Effector memory CD8-positive, alpha-beta T cell (primary cell): ENCODE measurements around the gene HUS1.

Experiments
- ATAC-seq: fragments of 150-1000 bp; cut with Tn5 transposase; replicated peaks from 2 replicates; pipeline ENCODE4 v1.10.0; 2021; ENCODE audit warnings: mild to moderate bottlenecking, moderate library complexity
- DNase-seq, 3 experiments: peaks; one replicate each; pipeline ENCODE4 v3.0.0; 2021
- H3K27ac Mint-ChIP-seq, 2 donors: one replicate each; pipeline ENCODE4 v1.8.0; 2022; ENCODE audit warnings: mild to moderate bottlenecking in 2 of 2, mixed read lengths in 2 of 2, moderate library complexity in 2 of 2
- H3K27me3 Mint-ChIP-seq, 2 donors: one replicate each; pipeline ENCODE4 v1.8.0; 2022; ENCODE audit warnings: mixed read lengths in 2 of 2
- H3K36me3 Mint-ChIP-seq: one replicate; pipeline ENCODE4 v1.8.0; 2022; ENCODE audit warnings: mild to moderate bottlenecking, moderate library complexity, mixed read lengths; ENCODE audit not compliant: insufficient read depth
- H3K4me1 Mint-ChIP-seq, 2 donors: one replicate each; pipeline ENCODE4 v1.8.0; 2022; ENCODE audit warnings: low read depth in 2 of 2, mixed read lengths in 2 of 2
- H3K4me3 Mint-ChIP-seq, 2 donors: one replicate each; pipeline ENCODE4 v1.8.0; 2022; ENCODE audit warnings: mild to moderate bottlenecking in 2 of 2, mixed read lengths in 2 of 2, moderate library complexity in 2 of 2
- H3K9me3 Mint-ChIP-seq, 2 donors: one replicate each; pipeline ENCODE4 v1.8.0; 2022; ENCODE audit warnings: mixed read lengths in 2 of 2

Gene HUS1

DNA sequence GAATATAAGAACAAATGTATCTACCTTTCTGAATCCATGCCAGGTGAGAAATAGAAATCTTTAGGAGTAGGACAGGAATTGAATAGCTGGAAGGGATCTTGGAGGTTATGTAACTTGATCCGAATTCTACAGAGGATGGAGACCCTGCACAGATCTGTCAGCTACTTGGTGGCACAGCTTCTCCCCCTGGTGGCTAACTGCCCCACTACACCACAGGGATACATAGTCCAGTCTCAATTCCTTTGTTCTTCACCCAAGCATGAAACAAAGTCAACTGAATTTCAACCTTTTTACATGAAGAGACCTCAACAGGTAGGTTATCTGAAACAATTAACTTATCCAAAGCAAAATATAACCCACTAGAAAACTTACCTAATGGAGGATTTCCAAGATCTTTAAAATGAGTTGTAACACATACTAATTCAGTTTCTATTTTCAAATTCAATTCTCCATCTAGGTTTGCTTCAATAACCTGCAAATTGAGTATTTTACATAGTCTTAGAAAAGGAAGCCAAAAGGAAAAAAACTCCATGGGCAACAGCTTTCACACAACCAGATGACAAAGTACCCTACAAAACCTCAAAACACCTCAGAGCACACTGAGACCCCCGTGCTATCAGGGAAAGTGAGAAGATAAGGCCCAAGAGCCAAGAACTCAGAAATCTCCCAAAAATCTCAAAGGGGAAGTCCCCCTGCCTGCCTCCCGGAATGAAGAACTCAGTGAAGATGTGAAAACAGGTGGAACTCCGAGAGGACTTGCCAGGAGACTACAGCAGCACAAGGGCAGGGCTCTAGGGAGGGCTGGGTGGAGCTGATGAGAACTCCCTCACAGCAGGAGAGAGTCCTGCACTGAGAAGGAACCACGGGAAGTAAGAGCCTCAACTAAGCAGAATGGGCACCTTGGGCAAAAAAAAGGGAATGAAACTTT lies 10.3 kb downstream of the HUS1 start:
- DNase-seq = peak; percentile 37 to 41 (median 38)
- Mint-ChIP-seq H3K4me1 (peaks cover 27 to 36% of the 10 kb centered on the region in 2 donors), H3K36me3 (peaks cover 73% of the 10 kb centered on the region), H3K4me3 (no peak overlapping the region), H3K9me3 (no peaks in the 10 kb centered on the region), H3K27ac (peak overlapping the region; percentile 7 to 39), H3K27me3 (no peaks in the 10 kb centered on the region)
- peak; percentile 70 for ATAC-seq

DNA sequence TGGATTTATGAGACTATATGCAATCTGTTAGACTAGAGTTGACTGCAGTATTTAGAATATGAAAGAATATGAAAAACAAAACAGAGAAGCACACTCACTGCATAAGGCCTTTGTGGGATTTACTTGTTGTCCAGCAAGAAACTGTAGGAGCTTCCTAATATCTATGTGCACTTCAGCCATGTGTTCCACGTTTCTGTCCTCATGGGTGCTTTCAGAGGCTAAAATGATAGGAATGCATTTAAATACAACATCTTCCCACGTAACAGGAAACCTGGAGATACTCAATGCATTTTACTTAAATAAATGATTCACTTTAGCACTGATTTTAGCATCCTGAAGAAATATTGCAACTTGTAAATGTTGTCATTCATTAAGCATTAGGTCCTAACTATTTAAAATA lies 11.7 kb downstream of the HUS1 start:
- Mint-ChIP-seq H3K36me3 (peaks cover 78% of the 10 kb centered on the region), H3K27me3 (no peaks in the 10 kb centered on the region), H3K4me1 (peaks cover 23 to 31% of the 10 kb centered on the region in 2 donors), H3K4me3 (no peak overlapping the region), H3K27ac (peak overlapping the region in 1 of 2 donors; percentile 4), H3K9me3 (no peaks in the 10 kb centered on the region)
- no peak for DNase-seq
- no peak for ATAC-seq

DNA sequence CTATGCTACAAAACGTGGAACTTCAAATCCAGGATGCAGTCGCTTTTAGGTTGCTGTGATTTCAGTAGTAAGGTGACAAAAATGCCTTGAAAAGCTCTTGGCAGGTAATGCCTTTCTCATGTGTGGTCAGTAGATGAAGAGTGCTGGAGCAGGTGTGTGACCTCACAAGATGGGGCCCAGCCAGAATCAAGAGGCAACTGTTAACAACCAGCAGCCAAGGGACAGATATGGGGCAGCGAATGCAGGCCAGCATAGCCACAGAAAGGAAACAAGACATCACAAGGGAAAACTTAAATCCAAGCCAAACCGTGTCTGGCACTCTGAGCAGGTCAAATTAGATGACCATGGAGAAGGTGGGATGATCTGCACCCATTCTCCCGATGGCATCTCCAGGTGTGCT lies 12.3 kb downstream of the HUS1 start:
- Mint-ChIP-seq H3K36me3 (peaks cover 84% of the 10 kb centered on the region), H3K4me3 (no peak overlapping the region), H3K4me1 (peaks cover 23 to 31% of the 10 kb centered on the region in 2 donors), H3K9me3 (no peaks in the 10 kb centered on the region), H3K27me3 (no peaks in the 10 kb centered on the region), H3K27ac (peak overlapping the region in 1 of 2 donors; percentile 4)
- ATAC-seq (no peak), DNase-seq (no peak)

DNA sequence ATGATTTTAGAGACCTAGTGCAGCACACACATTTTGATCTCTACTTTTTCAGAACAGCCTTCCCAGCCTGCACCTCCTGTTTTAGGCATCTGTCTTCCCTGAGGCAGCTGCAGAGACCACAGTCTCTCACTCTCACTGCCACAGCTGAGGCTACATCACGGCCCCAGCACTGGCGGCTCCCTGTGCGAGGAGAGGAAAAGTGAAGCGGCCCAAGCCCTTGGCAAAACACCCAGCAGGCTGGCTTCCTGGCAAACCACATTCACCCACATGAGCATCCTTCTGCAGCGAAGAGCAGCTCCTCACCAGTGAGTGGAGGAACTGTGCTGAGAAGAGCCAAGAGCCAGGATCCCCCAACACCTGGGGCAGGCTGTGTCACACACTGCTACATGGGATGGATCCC lies 14.0 kb downstream of the HUS1 start:
- DNase-seq (no peak), ATAC-seq (no peak)
- Mint-ChIP-seq H3K4me1 (peaks cover 18 to 24% of the 10 kb centered on the region in 2 donors), H3K27ac (peak overlapping the region in 1 of 2 donors; percentile 47), H3K27me3 (no peaks in the 10 kb centered on the region), H3K9me3 (no peaks in the 10 kb centered on the region), H3K36me3 (peaks cover 87% of the 10 kb centered on the region), H3K4me3 (no peak overlapping the region)

DNA sequence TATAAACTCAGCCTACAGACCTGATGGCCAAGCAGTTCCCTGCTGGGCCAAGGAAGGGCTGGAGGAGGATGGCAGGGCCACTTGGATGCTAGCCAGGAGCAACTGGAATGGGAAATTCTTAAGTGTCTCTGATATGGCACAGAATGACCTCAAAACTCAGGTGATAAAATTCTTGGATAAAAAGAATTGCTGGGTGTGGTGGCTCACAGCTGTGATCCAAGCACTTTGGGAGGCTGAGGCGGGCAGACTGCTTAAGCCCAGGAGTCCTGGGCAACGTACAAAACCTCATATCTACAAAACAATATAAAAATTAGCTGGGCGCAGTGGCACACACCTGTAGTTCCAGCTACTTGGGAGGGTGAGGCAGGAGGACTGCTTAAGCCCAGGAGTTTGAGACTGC lies 17.2 kb downstream of the HUS1 start:
- no peak for ATAC-seq
- peaks cover 61% of the 10 kb centered on the region for H3K36me3 Mint-ChIP-seq
- H3K27me3 Mint-ChIP-seq = no peaks in the 10 kb centered on the region
- no peak overlapping the region for H3K4me3 Mint-ChIP-seq
- peaks cover 8 to 11% of the 10 kb centered on the region in 2 donors for H3K4me1 Mint-ChIP-seq
- no peaks in the 10 kb centered on the region for H3K9me3 Mint-ChIP-seq
- no peak for DNase-seq
- peak overlapping the region in 1 of 2 donors; percentile 58 for H3K27ac Mint-ChIP-seq

DNA sequence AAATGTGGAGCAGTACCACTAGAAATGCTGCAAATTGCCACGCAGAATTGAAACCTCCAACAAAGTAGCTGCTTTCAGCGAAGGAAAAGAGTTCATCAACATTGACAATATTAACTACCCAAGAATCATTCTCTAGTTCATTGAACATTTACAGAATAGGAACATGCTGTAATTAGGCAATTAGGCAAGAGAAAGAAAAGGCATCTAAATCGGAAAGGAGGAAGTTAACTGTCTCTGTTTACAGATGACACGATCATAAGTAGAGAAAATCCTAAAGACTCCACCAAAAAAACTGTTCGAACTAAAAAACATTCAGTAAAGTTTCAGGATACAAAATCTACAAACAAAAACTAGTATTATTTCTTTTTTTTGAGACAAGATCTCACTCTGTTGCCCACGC lies 22.3 kb downstream of the HUS1 start:
- ATAC-seq (no peak), DNase-seq (no peak)
- Mint-ChIP-seq H3K9me3 (no peaks in the 10 kb centered on the region), H3K4me1 (peaks cover 0 to 2% of the 10 kb centered on the region in 2 donors), H3K27ac (no peak overlapping the region), H3K27me3 (no peaks in the 10 kb centered on the region), H3K4me3 (no peak overlapping the region), H3K36me3 (peaks cover 17% of the 10 kb centered on the region)

DNA sequence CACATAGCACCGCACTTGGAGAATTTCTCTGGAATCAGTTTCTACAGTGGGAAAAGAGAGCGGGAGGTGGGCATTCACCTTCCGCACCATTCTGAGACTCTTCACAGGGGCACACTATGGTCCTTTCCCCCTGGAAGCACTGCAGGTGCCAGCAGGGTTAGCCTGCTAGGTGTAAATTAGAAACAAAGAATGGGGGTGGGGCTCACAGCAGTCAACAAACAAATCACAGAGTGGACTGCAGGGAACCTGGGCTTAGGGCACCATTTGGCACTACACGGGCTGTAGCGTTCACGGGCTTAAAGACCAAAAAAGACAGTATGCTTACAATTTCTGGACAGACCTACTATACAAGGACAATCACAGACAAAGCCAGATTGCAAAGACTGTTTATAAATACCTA lies 23.2 kb downstream of the HUS1 start:
- Mint-ChIP-seq H3K9me3 (no peaks in the 10 kb centered on the region), H3K27ac (no peak overlapping the region), H3K4me3 (no peak overlapping the region), H3K36me3 (peaks cover 8% of the 10 kb centered on the region), H3K27me3 (no peaks in the 10 kb centered on the region), H3K4me1 (peaks cover 0 to 2% of the 10 kb centered on the region in 2 donors)
- DNase-seq (no peak), ATAC-seq (no peak)

DNA sequence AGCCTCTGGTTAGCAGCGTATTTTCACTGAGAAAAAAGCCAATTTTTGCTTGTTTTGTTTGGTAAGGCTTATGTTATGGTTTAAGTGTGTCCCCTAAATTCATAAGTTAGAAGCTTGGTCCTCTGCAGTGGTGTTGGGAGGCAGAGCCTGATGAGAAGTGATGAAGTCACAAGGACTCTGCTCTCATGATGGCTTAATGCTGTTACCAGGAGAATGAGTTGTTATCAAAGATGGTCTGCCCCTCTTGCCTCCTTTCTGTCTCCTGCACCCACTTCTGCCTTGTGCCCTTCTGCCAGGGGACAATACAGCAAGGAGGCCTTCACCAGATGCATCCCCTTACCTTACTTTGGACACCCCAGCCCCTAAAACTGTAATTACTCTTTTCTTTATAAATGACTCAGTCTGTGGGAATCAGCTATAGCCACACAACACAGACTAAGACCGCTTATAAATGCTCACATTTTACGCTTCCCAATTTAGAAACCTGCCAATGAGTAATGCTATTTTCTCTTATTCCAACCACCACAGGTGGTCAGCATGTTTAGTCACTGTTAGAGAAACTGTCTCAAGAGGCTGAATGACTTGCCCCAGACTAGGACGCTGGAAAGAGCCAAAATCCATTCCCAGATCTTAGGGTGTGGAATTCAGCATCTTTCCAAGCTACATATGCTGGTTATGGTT lies 25.0 kb downstream of the HUS1 start:
- DNase-seq = no peak
- Mint-ChIP-seq H3K27me3 (no peaks in the 10 kb centered on the region), H3K36me3 (peaks cover 5% of the 10 kb centered on the region), H3K4me3 (no peak overlapping the region), H3K9me3 (no peaks in the 10 kb centered on the region), H3K27ac (peak overlapping the region; percentile 76 to 78), H3K4me1 (peaks cover 0 to 2% of the 10 kb centered on the region in 2 donors)
- no peak for ATAC-seq

DNA sequence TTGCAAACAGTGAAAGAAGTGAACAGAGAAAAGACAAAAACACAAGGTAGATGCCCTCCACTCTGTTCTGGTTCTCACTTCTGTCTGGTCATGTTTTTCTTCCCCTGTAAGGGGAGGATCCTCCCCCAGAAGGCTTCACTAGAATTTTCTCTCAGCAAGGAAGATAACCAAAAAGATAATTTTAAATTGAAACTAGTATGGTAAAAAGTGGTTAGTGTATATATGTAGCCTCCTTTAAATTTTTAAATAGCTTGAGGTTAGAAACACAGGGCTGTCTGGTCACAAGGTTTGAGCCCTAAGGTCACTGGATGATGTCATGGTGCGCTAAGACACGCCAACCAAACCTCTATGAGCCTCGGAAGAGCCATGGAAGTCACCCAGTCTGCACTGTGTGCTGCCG lies 25.6 kb downstream of the HUS1 start:
- Mint-ChIP-seq H3K27me3 (no peaks in the 10 kb centered on the region), H3K4me3 (no peak overlapping the region), H3K4me1 (peaks cover 0 to 2% of the 10 kb centered on the region in 2 donors), H3K36me3 (peaks cover 5% of the 10 kb centered on the region), H3K9me3 (no peaks in the 10 kb centered on the region), H3K27ac (peak overlapping the region; percentile 51 to 76)
- DNase-seq = no peak
- no peak for ATAC-seq

DNA sequence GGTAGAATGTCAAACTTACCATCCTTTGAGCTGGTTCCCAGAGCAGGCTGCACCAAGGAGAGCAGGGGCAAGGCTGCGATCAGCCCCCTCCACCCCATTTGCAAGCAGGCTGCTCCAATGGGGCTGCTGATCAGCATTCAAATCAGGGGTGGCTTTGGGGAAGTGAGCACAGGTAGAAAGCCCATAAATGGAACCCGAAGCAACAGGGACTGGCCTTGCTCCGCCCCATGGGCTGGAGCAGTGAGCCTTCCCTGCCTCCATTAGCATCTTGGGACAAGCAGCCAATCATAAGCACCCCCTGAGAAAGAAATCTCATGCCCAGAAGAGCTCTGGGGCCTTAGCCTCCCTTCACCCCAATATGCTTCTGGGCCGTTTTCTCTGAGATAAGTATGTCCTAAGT lies 27.2 kb downstream of the HUS1 start:
- H3K27ac Mint-ChIP-seq = peak overlapping the region in 1 of 2 donors; percentile 54
- DNase-seq (no peak), ATAC-seq (no peak)
- no peaks in the 10 kb centered on the region for H3K4me1 Mint-ChIP-seq
- H3K27me3 Mint-ChIP-seq = no peaks in the 10 kb centered on the region
- no peak overlapping the region for H3K4me3 Mint-ChIP-seq
- H3K9me3 Mint-ChIP-seq = no peaks in the 10 kb centered on the region
- H3K36me3 Mint-ChIP-seq = peaks cover 5% of the 10 kb centered on the region

DNA sequence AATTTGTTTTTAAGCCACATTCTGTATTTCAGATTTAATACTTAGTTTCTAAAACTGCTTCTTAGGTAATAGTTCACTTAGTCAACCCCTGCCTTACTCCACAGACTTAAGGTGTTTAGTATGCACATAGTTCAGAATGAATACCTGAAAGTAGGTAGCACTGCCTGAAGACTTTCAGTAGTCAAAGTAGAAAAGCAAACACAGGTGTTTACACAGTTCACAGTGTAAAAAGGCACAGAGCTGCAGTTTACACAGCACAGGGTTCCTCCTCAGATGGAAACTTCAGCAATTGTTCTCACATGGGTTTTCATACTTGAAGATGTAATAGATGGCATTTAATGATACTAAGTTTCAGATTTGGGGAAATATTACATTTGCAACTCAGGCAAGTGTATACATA lies 28.0 kb downstream of the HUS1 start:
- Mint-ChIP-seq H3K27ac (no peak overlapping the region), H3K36me3 (peaks cover 5% of the 10 kb centered on the region), H3K4me3 (no peak overlapping the region), H3K9me3 (no peaks in the 10 kb centered on the region), H3K4me1 (no peaks in the 10 kb centered on the region), H3K27me3 (no peaks in the 10 kb centered on the region)
- no peak for ATAC-seq
- DNase-seq = no peak

DNA sequence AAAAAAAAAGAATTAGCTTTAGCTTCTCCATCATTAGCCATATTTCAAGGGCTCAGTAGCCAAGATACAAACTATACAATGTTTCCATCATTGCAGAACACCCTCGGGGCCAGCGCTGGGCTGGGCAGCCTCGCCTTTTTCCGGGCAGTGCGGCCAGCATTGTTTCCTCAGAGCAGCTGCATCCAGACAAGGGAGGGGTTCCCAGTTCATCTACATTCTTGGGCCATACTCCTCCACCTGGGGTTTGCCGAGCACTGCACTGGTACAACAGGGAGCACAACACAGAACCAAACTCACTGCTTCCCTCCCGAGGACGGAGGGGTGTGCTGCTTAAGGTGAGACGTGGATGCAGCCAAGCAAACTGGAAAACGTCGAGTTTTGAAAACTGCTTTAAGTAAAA lies 28.7 kb downstream of the HUS1 start:
- no peak for ATAC-seq
- DNase-seq = no peak
- Mint-ChIP-seq H3K36me3 (peaks cover 5% of the 10 kb centered on the region), H3K27me3 (no peaks in the 10 kb centered on the region), H3K4me1 (no peaks in the 10 kb centered on the region), H3K27ac (no peak overlapping the region), H3K4me3 (no peak overlapping the region), H3K9me3 (no peaks in the 10 kb centered on the region)

DNA sequence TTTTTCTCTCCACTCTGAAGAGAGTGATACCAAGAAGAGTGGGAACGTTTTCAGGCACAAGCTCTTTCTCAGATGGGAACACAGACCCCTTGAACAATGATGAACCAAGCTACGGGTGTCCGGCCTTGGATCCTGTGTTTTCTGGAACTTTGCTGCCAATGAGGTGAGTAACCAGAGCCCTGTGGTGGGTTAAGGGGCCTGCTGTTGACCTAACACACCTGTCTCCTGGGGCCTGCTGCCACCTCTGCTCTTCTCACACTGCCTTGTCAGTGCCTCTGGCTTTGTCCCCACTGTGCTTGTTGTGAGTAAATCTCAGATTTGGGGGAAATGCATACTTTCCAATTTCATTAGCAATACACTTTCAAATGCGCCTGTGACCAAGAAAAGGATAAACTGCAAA lies 29.7 kb downstream of the HUS1 start:
- no peak overlapping the region for H3K27ac Mint-ChIP-seq
- no peak overlapping the region for H3K4me3 Mint-ChIP-seq
- DNase-seq = no peak
- no peak for ATAC-seq
- H3K9me3 Mint-ChIP-seq = no peaks in the 10 kb centered on the region
- H3K36me3 Mint-ChIP-seq = no peaks in the 10 kb centered on the region
- H3K27me3 Mint-ChIP-seq = no peaks in the 10 kb centered on the region
- H3K4me1 Mint-ChIP-seq = no peaks in the 10 kb centered on the region
